GM18508 (cell line): ENCODE measurements around the gene GPBP1.
"Not testable (repeated sequence)": the region's sequence is repeated elsewhere in the genome, so short reads cannot be mapped to it uniquely, and the experiment has no call there.

Source experiments
- ATAC-seq: cut with Tn5 transposase; IDR thresholded peaks from one replicate; pipeline ENCODE4 v1.9.1; 2021; ENCODE audit warnings: moderate number of reproducible peaks; ENCODE audit not compliant: insufficient read depth, unreplicated experiment

The GPBP1 gene

GRCh38 chr5:57176350-57176857, 2.5 kb downstream of the GPBP1 start:
- no peak for ATAC-seq

- no peak for ATAC-seq
These were observed 3.8 kb downstream of the GPBP1 start for GRCh38 chr5:57177479-57178156.

GRCh38 chr5:57178238-57178637, 4.4 kb downstream of the GPBP1 start:
- not testable (repeated sequence) for ATAC-seq

GRCh38 chr5:57179262-57180200, 5.7 kb downstream of the GPBP1 start:
- ATAC-seq: no peak

- ATAC-seq: no peak
These were observed 7.3 kb downstream of the GPBP1 start for GRCh38 chr5:57181154-57181553.

GRCh38 chr5:57184322-57184721, 10.5 kb downstream of the GPBP1 start:
- no peak for ATAC-seq

GRCh38 chr5:57185313-57185712, 11.5 kb downstream of the GPBP1 start:
- no peak for ATAC-seq

- ATAC-seq: no peak
These were observed 12.3 kb downstream of the GPBP1 start for GRCh38 chr5:57186194-57186593.

- ATAC-seq: not testable (repeated sequence)
These were observed 14.1 kb downstream of the GPBP1 start for GRCh38 chr5:57187977-57188376.

- ATAC-seq: no peak
These were observed 15.7 kb downstream of the GPBP1 start for GRCh38 chr5:57189515-57189914.

GRCh38 chr5:57190593-57190992, 16.7 kb downstream of the GPBP1 start:
- ATAC-seq: no peak

GRCh38 chr5:57191163-57191562, 17.3 kb downstream of the GPBP1 start:
- ATAC-seq: no peak

GRCh38 chr5:57191986-57192385, 18.1 kb downstream of the GPBP1 start:
- no peak for ATAC-seq

- ATAC-seq: not testable (repeated sequence)
These were observed 19.0 kb downstream of the GPBP1 start for GRCh38 chr5:57192832-57193231.

- ATAC-seq: no peak
These were observed 20.0 kb downstream of the GPBP1 start for GRCh38 chr5:57193757-57194413.

- no peak for ATAC-seq
These were observed 20.8 kb downstream of the GPBP1 start for GRCh38 chr5:57194653-57195052.

GRCh38 chr5:57195060-57195459, 21.2 kb downstream of the GPBP1 start:
- no peak for ATAC-seq

GRCh38 chr5:57199866-57200265, 26.0 kb downstream of the GPBP1 start:
- no peak for ATAC-seq

- no peak for ATAC-seq
These were observed 29.0 kb downstream of the GPBP1 start for GRCh38 chr5:57202811-57203210.

- ATAC-seq: no peak
These were observed 33.3 kb downstream of the GPBP1 start for GRCh38 chr5:57207007-57207653.
